ENCODE results near the gene ARPC5.

Gene ARPC5

DNA sequence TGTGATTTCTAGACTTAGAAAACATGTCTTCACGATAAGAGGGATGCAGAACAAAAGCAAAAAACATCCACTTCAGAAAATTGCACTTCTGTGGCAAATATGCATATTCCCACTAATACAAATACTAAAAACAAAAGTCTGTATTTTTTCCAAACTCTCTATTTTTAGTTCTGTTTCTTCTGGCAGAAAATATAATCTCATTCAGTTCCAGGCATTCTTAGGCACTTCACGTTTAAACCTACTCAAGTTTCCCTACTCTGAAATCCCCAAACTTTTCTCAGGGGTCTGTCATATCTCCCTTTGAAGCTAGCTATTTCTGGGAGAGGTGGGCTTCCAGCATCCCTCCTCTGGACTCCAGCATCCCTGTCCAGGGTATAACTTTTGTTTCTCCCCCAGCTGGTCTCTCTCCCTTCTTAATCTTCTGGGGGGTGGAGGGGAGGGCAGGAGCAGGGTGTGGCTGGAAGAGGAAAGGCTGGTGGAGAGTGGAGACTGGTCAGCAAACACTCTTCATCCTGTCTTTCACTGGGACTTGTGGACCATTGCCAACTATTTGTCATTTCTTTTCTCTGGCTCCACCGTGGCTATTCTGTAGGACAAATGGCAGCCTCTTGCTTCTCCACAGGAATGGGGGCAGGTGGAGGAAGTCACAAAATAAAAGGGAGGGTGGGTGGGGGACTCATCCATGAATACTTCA lies 25.7 kb downstream of the ARPC5 start:
- no peak for DNase-seq

DNA sequence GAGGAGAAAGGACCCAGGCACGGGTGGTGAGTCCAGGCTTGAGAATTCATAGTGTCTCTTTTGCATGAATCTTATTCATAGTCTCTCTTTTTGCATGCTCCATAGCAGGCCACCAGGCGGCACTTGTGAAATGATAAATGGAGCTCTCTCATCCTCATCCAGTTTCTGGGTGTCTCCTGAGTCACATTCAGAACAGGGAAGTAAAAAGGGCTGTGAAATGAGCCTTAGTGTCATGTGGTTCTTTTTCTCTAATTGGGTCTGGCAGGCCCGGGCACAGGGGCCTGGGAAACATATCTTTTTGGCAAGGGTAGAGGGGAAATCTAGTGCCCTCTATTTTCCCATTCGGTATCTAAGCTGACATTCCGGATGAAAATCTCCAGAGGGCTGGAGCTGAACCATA lies 26.3 kb downstream of the ARPC5 start:
- no peak for DNase-seq

DNA sequence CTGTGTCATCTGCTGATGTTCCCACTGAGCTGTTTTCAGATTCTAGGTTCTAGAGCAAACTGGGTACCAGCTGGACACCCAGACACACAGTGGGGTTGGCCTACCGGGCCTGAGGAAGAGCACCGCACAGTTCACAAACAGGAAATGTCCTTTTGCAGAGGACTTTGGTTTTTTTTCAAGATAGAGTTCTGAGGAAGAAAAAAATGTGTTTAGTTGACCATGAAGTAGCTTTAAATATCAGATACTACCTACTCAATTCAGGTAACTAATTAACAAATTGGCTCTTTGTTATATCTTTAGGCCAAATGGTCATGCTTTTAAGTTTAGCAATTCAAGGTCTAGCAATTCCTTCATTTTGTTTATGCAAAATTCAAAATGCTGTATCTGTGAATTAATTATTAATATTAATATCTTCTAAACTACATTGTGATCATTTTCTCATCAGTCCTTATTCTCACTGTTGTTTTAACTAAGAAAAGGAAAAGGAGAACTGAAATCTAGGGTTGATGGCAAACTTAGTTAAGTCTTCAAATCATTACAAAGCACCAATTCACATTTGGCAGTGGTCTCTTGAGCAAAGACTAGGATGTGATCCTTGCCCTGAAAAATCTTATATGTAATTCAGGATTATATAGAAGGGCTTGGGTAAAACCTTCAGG lies 28.1 kb downstream of the ARPC5 start:
- DNase-seq: no peak

DNA sequence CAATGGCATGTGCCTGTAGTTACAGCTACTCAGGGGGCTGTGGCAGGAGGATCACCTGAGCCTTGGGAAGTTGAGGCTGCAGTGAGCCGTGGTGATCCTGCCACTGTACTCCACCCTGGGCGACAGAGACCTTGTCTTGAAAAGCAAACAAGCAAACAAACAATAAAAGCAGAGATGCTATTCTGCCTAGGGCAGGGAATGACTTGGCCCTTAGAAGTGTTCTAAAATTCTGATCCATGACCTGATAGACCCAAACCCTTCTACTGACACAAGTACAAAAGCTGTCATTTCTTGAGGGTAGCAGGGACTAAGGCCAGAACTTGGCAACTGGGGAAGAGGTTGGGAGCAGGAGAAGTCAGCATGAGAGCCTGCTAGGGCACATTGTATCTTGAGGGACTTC lies 29.7 kb downstream of the ARPC5 start:
- DNase-seq: no peak

DNA sequence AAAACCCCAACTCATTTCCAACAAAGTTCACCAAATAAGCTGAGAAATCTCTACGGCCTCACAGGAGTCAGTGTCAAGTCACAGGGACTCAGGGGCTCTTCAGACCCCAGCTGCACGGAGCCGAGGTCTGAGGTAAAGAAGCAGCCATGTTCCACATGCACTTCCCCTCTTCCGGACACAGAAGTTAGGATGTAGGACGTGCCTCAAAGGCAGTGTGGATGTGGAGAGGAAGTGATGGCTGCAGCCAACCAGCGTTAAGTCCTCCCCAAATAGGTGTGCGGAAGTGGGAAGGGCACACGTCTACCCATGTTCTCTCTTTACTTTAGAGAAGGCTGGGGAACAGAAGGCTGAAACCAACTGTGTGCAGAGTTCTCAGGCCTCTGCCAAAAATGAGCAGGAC lies 30.8 kb downstream of the ARPC5 start:
- no peak for DNase-seq

DNA sequence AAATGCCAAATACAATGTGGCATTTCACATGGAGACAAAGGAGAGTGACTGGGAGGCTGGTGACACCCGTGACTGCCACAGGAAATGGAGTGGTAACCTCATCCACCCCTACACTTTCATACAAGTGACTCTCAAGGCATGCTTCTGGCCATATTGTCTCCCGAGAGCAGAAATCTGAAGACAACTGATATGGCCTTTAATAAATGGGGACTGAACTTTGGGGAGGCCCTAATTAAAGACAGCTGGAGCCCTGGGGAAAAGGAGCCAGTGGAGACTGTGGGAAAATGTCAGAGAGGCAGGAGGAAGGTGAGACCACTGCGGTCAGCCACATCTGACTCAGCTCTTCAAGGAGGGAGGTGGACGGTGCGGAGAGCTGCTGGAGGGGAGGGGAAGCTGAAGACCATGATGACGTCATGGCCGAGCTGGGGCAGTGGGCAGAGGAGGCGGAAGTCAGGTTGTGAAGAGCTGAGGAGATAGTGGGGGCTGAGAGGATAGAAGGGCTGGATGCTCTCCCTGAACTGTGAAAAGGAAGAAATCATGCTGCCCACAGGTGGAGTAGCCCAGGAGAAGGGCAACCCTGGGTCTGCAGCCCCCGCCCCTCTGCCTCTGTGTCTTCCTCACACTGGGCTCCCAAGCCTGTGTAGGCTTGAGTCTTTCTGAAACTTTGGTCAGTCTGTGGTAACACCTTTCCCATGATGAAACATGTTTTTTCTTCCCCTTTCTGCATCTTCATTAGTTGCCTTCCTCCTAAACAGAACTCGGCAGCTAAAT lies 31.4 kb downstream of the ARPC5 start:
- DNase-seq: no peak

DNA sequence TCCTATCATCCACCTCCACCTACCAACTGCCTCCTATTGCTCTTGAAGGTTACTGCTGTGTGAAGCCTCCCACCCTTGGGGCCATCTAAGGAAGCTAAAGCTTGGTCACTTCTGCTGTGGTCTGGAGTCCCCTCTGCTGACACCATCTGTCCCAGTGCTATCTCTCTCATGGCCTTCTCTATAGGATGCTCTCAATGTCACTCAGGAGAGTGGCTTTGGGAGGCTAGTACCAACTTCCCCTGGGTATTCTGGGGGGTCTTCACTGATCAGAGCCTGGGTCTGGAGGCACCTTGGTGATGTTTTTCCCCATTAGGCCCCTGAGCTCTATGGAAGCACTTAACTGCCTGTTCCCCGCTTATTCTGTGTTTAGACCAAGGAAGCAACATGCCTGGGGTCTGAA lies 33.1 kb downstream of the ARPC5 start:
- no peak for DNase-seq

DNA sequence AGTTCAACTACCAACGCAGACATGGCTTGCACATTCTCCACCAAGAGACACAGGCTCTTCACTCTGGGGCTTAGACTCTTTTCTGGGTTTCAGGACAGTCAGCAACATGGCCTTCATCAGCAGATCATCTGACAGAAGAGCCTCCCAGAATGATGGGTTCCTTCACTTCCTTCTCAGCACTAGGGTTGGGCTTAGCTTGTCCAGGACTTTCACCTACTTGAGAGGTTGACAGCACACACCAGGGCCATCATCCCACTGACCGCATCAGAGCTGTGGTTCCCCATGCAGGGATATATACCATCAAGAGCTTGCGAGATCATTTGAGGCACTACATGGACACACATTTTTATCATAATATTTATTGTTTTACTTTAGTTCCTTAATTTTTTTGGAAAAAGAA lies 34.9 kb downstream of the ARPC5 start:
- no peak for DNase-seq

DNA sequence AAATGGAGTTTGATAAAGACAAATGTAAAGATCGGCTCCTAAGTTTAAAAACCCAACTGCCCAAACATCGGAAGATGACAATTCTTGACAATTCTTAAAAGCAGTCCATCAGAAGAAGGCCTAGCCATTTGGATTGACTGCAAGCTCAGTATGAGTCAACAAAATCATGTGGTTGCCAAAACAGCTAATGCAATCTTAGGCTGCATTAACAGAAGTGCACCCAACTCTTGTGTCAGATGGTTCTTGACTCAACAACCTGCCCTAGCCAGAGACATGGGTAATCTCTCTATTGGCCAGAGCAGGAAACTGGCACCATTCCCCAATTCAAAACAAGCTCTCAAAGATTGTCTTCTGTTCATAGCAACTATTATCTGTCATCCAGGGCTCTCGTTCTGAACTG lies 35.4 kb downstream of the ARPC5 start:
- DNase-seq: no peak

DNA sequence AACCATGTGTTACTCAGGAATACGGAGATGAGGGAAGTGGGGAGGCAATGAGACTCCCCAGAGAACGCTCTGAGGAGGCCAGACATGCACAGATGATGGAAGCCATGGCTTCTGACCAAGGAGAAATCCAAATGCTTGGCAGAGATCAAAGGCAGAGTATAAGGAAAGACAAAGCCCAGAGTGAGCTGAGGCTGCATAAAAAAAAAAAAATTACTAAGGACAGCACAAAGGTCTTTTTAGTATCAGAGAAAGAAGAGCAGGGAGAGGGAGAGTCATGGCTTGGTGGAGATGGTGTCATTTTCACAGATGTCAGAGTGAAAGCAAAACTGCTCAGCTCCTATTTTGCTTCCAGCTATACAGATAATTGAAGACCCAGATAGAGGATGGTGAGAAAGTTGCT lies 37.2 kb downstream of the ARPC5 start:
- DNase-seq: no peak

DNA sequence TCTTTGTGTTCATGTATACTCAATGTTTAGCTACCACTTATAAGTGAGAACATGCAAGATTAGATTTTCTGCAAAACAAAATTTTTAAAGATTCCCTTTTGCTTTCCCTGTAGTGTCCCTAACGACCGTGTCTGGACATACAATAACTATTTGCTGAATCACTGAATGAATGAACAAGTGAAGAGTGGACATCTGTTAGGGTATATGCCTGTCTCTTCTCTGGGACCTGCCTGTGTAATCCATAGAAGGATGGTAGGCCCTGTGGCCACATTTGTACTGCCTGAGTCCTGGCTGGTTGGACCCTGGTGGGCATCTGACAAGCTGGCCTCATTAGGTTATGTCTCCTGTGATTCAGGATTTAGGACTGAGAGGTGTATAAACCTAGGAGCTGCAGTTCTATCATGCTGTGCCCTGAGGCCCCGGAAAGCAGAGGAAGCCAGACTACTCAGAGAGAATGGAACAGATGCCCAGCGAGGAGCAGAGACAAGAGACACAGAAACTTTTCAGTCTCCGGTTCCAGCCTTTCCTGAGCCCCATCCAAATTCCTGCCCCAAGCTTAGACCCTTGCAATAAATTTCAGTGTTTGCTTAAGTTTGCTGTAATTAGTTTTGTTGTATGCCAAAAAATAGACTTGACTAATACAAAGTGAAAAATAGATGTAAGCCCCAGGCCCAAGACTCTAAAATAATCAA lies 37.8 kb downstream of the ARPC5 start:
- DNase-seq: no peak

DNA sequence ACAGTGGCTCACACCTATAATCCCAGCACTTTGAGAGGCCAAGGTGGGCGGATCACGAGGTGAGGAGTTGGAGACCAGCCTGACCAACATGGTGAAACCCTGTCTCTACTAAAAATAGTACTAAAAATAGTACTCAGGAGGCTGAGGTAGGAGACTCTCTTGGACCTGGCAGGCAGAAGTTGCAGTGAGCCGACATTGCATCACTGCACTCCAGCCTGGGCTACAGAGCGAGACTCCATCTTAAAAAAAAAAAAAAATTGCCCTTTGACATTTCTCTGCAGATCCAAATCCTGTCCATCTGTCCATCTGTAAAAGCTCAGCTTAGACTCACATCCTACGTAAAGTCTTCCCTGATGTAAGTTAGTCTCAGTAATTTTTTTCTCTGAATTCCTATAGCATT lies 39.1 kb downstream of the ARPC5 start:
- DNase-seq: no peak

DNA sequence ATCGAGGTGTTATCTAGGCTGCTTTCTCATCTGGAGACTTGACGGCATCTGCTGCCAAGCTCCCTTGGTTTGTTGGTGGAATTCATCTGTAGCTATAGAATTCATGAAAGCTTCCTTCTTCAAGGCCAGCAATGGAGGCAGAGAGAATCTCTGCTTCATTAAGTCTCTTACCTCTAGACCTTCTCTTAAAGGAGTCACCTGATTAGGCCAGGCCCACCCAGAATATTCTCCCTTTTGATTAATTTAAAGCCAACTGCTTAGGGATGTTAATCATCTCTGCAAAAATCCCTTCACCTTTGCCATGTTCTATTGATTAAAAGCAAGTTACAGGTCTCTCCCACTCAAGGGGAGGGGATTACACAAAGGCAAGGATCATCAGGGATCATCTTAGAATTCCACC lies 40.0 kb downstream of the ARPC5 start:
- no peak for DNase-seq

DNA sequence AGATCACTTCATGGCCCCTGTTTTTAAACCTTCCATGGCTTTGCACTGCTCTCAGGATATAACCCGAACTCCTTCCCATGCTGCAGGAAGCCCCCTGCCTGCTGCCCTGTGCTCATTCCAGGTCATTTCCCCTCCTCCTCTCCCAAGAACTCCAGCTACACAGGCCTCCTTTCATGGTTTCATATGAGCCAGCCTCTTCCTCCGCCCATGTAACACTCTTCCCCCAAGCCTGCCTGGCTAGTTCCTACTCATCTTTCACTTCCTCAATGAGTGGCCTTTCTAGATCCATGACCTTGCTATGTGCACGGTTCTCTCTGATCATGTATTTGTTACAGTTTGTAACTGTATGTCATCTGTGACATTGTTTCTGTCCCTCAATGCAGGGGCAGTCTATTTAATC lies 42.2 kb downstream of the ARPC5 start:
- no peak for DNase-seq

DNA sequence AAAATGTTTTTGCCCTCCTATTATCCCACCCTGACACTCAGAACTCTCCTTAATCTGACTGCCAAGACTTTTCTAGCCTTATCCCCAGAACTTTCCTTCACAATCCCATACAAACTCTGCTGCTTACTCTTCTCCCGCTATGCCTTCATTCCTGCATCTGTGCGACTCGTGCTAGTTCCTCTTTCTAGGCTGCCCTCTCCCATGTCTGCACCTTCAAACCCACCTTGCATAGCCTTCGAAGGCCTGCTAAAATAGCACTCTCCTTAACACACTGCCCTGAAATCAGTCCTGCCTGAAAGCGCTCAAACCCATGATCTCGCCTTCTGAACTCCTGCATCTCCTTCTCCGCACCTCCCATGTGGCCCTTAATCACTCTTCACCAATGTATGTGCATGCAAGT lies 42.9 kb downstream of the ARPC5 start:
- no peak for DNase-seq

DNA sequence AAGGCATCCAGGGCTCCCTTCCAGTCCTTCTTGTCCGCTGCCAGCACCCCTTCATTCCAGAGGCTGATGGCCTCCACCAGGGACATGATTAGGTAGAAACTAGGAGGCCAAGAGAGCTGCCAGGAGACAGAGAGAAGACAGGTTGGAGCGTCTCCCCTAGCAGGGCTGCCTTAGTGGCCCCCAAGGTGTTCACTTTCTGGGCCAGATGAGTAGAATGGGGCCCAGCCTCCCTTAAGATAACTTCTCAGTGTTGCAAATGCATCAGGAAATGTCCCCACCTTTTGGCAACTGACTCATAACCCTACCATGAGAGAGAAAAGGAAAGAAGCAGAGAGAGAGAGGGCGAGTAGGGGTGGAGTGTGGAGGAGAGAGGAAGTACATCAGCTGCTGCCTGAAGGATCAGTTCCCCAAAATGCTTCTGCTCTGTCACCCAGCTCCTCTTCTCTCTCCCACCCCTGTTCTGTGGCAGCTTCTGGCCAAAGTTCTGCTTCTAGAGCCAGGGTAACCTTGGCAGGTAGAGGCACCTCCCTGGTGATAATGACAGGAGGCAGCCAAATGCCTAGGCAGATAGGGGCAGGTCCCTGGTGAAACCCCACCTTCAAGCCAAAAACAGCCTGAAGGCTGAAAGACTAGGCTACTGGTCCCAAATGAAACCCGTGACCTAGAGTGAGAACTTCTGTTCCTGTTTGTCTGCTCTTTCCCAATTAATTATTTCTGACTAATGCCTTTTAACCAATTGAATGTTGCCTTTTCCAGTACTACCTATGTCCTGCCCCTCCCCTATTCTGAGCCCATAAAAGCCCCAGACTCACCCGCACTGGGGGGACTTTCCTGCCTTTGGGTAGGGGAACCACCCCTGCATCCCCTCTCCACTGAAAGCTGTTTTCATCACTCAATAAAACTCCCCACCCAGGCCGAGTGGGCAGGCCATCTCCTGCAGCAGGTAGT lies 45.1 kb downstream of the ARPC5 start, which contains the start of gene NCF2:
Gene NCF2, minus strand, starts transcription at position 216 of the 948 bp plus-strand sequence. Its CDS starts 130 bp downstream, at position 86.
- no peak for DNase-seq

DNA sequence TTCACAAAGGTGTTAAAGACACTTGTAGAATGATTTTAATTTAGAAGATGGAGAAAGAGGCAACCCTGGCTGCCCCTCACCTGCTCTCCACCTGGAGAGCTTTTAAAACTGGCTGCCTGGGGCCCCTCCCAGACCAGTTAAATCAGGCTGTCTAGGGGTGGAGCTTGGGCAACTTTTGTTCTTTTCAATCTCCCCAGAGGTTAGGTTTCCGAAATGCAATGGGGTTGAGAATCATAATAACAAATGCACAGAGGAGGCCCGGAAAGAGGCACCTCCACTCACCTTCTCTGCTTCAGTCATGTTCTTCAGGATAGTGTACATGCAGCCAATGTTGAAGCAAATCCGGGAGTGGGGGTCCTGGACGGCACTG lies 45.7 kb downstream of the ARPC5 start:
- no peak for DNase-seq

DNA sequence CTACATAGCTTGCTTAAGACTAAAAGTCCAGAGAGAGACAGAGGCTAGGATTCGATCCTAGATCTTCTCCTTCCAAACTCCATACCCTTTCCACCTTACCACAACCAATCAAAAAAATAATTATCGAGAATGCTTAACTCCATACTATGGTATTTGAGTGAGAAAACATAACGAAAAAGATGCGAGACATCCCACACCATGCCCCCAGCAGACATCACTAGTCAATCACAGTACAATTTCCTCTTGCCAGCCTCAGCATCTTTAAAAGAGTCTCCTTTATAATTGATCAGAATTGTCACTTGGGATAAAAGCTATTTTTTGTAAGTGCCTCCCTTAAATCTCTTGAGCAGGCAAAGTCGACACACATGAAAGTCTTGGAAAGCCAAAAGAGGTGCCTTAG lies 46.2 kb downstream of the ARPC5 start:
- DNase-seq: no peak

DNA sequence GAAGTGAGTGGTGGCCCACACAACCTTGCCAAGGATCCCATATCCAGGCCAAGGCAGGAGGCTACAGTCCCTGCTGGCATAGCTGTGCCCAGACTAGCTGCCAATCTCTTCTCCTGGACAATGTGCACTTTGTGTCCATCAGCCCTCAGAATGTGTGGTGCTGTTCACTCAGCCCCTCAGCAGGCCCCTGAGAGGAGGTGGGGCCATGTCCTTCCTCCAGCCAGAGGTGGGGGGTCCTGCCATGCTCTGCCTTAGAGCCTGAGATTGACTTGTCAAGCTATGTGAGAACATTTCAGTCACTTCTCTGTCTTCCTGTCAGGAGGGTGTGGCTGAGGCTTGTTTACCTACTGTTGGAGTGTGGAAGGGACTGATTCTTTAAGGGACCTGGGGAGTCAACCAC lies 46.8 kb downstream of the ARPC5 start:
- DNase-seq: no peak

DNA sequence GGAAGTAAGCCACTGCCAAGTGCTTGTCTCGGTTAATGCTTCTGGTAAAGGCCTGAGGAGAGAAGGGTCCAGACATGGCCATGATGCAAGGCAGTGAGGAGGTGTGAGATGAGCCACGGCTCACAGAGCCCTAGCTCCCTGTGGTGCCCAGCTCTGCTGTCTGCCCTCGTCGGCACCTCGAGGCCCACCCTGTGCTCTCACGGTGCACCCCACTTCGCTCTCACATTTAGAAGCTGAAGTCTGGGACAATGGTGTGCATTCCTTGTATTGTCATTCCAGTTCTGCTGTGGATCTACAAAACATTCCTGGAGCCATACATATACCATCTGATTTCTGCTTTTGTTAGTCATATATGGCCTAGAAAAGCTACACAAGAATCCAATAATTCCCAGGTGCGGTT lies 48.7 kb downstream of the ARPC5 start:
- no peak for DNase-seq

DNA sequence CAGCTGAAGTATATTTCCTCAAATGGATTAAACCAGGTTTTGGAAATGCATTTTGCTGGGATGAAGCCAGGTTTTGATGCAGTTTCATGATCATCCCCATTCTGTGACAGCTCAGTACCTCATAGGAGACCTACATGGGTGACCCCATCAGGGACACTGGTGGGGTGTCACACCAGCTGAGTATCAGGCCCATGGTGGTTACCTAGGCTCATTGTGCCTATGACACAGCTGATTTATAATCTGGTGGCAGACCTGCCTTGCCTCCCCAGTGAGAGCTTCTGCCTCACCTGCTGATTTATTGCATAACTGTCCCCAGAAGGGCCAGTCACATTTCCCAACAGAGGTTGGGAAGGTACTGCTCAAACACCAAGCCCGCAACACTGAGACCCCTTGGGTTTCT lies 49.1 kb downstream of the ARPC5 start:
- DNase-seq: no peak

DNA sequence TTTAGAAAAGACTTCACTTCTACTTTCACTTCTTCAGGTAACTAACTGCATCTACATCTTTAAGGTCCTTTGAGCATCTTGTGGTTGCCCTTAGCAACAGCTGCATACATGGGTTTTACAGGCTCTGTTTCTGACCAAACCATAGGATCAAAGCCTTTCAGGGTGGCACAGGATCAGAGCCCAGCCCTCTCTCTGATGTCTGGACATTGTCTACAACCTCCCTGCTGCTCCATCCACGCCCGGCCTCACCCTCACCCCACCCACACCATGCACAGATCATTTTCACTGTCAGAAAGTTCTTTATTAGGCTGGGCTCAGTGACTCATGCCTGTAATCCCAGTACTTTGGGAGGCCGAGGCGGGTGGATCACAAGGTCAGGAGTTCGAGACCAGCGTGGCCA lies 50.5 kb downstream of the ARPC5 start:
- no peak for DNase-seq

Data from activated CD4-positive, alpha-beta T cell treated with anti-CD3 and anti-CD28 coated beads, Interleukin-2, amount 50 U/mL, for 4 hours (primary cell).